Naive thymus-derived CD8-positive, alpha-beta T cell (primary cell): ENCODE data around the gene SRGAP2C. TPM values are rescaled to one million over a fixed set of nuclear protein-coding genes. Genes with fewer than 3 reads are reported as not detected.
"Not testable (repeated sequence)": the region's sequence is repeated elsewhere in the genome, so short reads cannot be mapped to it uniquely, and the experiment has no call there.

Source experiments
- ATAC-seq, 2 donors: fragments of 150-1000 bp; cut with Tn5 transposase in 1 of 2; sonication (Bioruptor Pico), chemical (Tn5 transposase) in 1 of 2; 1 replicate in 1 of 2; 2 replicates in 1 of 2; pipeline ENCODE4 v1.10.0; 2021; ENCODE audit warnings: mild to moderate bottlenecking in 2 of 2, moderate library complexity in 2 of 2
- POLR2A ChIA-PET: fragments of 350-600 bp; sonication (Branson Sonifier 250); formaldehyde crosslinking; loops from one replicate; lab custom pipeline; 2021; ENCODE audit warnings: antibody characterized with exemption; lab: Charles Lee
- DNase-seq, 10 donors: peaks; one replicate each; pipeline versions ENCODE4 v3.0.0 to v3.0.0-alpha.2; 2020 to 2022
- H3K27ac Mint-ChIP-seq, 10 donors: one replicate each; pipeline ENCODE4 v1.8.0; 2020 to 2022; ENCODE audit warnings: mild to moderate bottlenecking in 10 of 10, mixed read lengths in 10 of 10, moderate library complexity in 4 of 10, inconsistent platforms in 1 of 10
- H3K27me3 Mint-ChIP-seq, 5 donors: one replicate each; pipeline ENCODE4 v1.8.0; 2021 to 2022; ENCODE audit warnings: mixed read lengths in 5 of 5
- H3K36me3 Mint-ChIP-seq, 3 donors: one replicate each; pipeline ENCODE4 v1.8.0; 2020 to 2022; ENCODE audit warnings: mixed read lengths in 3 of 3, mild to moderate bottlenecking in 2 of 3, inconsistent platforms in 1 of 3
- H3K4me1 Mint-ChIP-seq, 4 donors: one replicate each; pipeline ENCODE4 v1.8.0; 2021 to 2022; ENCODE audit warnings: mixed read lengths in 4 of 4
- H3K4me3 Mint-ChIP-seq, 10 donors: one replicate each; pipeline ENCODE4 v1.8.0; 2020 to 2022; ENCODE audit warnings: mild to moderate bottlenecking in 10 of 10, mixed read lengths in 10 of 10, moderate library complexity in 6 of 10, inconsistent platforms in 1 of 10
- H3K9me3 Mint-ChIP-seq, 9 donors: one replicate each; pipeline ENCODE4 v1.8.0; 2020 to 2022; ENCODE audit warnings: mixed read lengths in 9 of 9, mild to moderate bottlenecking in 3 of 9, inconsistent platforms in 1 of 9, moderate library complexity in 1 of 9
- polyA plus RNA-seq, 3 donors: library from polyadenylated mRNA; unstranded; fragments of 300-500 nt; fragmentation: Illumina TruSeq; gene quantifications; one replicate each; pipeline ENCODE4 v1.2.3, GENCODE V29; 2021
- total RNA-seq, 8 experiments: library from RNA in 2 of 8; stranded (reverse) in 2 of 8; gene quantifications; one replicate each; pipeline ENCODE4 v1.2.3 and lab custom pipeline; 2021 to 2026

SRGAP2C gene
- total and polyA plus RNA-seq, 5 experiments from 2014 or later, result 0.73 to 14.1 (median 2.1) TPM

GRCh38 chr1:121317491-121318468 is 133.0 kb downstream of the SRGAP2C start:
- H3K4me1 Mint-ChIP-seq, H3K27me3 Mint-ChIP-seq, H3K9me3 Mint-ChIP-seq, H3K36me3 Mint-ChIP-seq, H3K4me3 Mint-ChIP-seq, DNase-seq, POLR2A ChIA-PET, H3K27ac Mint-ChIP-seq, ATAC-seq: not testable (repeated sequence)

- H3K9me3 Mint-ChIP-seq, POLR2A ChIA-PET, H3K4me1 Mint-ChIP-seq, H3K27me3 Mint-ChIP-seq, H3K27ac Mint-ChIP-seq, H3K36me3 Mint-ChIP-seq, H3K4me3 Mint-ChIP-seq, DNase-seq, ATAC-seq: not testable (repeated sequence)
These were observed 133.9 kb downstream of the SRGAP2C start for GRCh38 chr1:121318687-121319086.

GRCh38 chr1:121321660-121322059 is 136.9 kb downstream of the SRGAP2C start:
- POLR2A ChIA-PET, ATAC-seq, DNase-seq, H3K36me3 Mint-ChIP-seq, H3K4me3 Mint-ChIP-seq, H3K27me3 Mint-ChIP-seq, H3K4me1 Mint-ChIP-seq, H3K9me3 Mint-ChIP-seq: not testable (repeated sequence)
- H3K27ac Mint-ChIP-seq, result peak overlapping the region in 1 of 10 donors; percentile 33

- ATAC-seq, H3K36me3 Mint-ChIP-seq, H3K27ac Mint-ChIP-seq, H3K4me3 Mint-ChIP-seq, H3K27me3 Mint-ChIP-seq, DNase-seq, H3K4me1 Mint-ChIP-seq, H3K9me3 Mint-ChIP-seq, POLR2A ChIA-PET: not testable (repeated sequence)
These were observed 140.0 kb downstream of the SRGAP2C start for GRCh38 chr1:121324726-121325125.

- H3K9me3 Mint-ChIP-seq, POLR2A ChIA-PET, H3K4me1 Mint-ChIP-seq, DNase-seq, H3K27ac Mint-ChIP-seq, H3K4me3 Mint-ChIP-seq, H3K36me3 Mint-ChIP-seq, ATAC-seq, H3K27me3 Mint-ChIP-seq: not testable (repeated sequence)
These were observed 147.4 kb downstream of the SRGAP2C start for GRCh38 chr1:121332141-121332540.

GRCh38 chr1:121332599-121333562 is 148.1 kb downstream of the SRGAP2C start:
- H3K36me3 Mint-ChIP-seq, H3K4me3 Mint-ChIP-seq, H3K27me3 Mint-ChIP-seq, H3K9me3 Mint-ChIP-seq, H3K27ac Mint-ChIP-seq, H3K4me1 Mint-ChIP-seq, ATAC-seq, POLR2A ChIA-PET, DNase-seq: not testable (repeated sequence)

- H3K4me3 Mint-ChIP-seq, ATAC-seq, H3K4me1 Mint-ChIP-seq, H3K36me3 Mint-ChIP-seq, H3K9me3 Mint-ChIP-seq, H3K27ac Mint-ChIP-seq, POLR2A ChIA-PET, DNase-seq, H3K27me3 Mint-ChIP-seq: not testable (repeated sequence)
These were observed 153.2 kb downstream of the SRGAP2C start for GRCh38 chr1:121337958-121338357.

- H3K27me3 Mint-ChIP-seq, H3K4me1 Mint-ChIP-seq, POLR2A ChIA-PET, ATAC-seq, H3K9me3 Mint-ChIP-seq, H3K27ac Mint-ChIP-seq, DNase-seq, H3K36me3 Mint-ChIP-seq, H3K4me3 Mint-ChIP-seq: not testable (repeated sequence)
These were observed 154.8 kb downstream of the SRGAP2C start for GRCh38 chr1:121339611-121340010.

- H3K4me1 Mint-ChIP-seq, ATAC-seq, H3K27ac Mint-ChIP-seq, H3K27me3 Mint-ChIP-seq, DNase-seq, H3K4me3 Mint-ChIP-seq, H3K9me3 Mint-ChIP-seq, POLR2A ChIA-PET, H3K36me3 Mint-ChIP-seq: not testable (repeated sequence)
These were observed 158.6 kb downstream of the SRGAP2C start for GRCh38 chr1:121343311-121343906.

- H3K4me1 Mint-ChIP-seq, H3K36me3 Mint-ChIP-seq, H3K27me3 Mint-ChIP-seq, H3K9me3 Mint-ChIP-seq, H3K27ac Mint-ChIP-seq, H3K4me3 Mint-ChIP-seq, POLR2A ChIA-PET, DNase-seq: not testable (repeated sequence)
- peak; percentile 68 to 83 for ATAC-seq
These were observed 159.6 kb downstream of the SRGAP2C start for GRCh38 chr1:121344355-121344754.

GRCh38 chr1:121346654-121347053 is 161.9 kb downstream of the SRGAP2C start:
- H3K4me1 Mint-ChIP-seq, POLR2A ChIA-PET, H3K27ac Mint-ChIP-seq, DNase-seq, H3K36me3 Mint-ChIP-seq, H3K4me3 Mint-ChIP-seq, ATAC-seq, H3K9me3 Mint-ChIP-seq, H3K27me3 Mint-ChIP-seq: not testable (repeated sequence)

GRCh38 chr1:121347476-121347875 is 162.7 kb downstream of the SRGAP2C start:
- H3K9me3 Mint-ChIP-seq, H3K27ac Mint-ChIP-seq, POLR2A ChIA-PET, H3K36me3 Mint-ChIP-seq, DNase-seq, H3K27me3 Mint-ChIP-seq, ATAC-seq, H3K4me1 Mint-ChIP-seq, H3K4me3 Mint-ChIP-seq: not testable (repeated sequence)

- H3K27ac Mint-ChIP-seq, DNase-seq, POLR2A ChIA-PET, H3K36me3 Mint-ChIP-seq, ATAC-seq, H3K4me1 Mint-ChIP-seq, H3K9me3 Mint-ChIP-seq, H3K27me3 Mint-ChIP-seq, H3K4me3 Mint-ChIP-seq: not testable (repeated sequence)
These were observed 163.3 kb downstream of the SRGAP2C start for GRCh38 chr1:121348115-121348514.
